ENCODE results near the gene ANKMY1.

ANKMY1 gene

GRCh38 chr2:240589375-240589774 lies 31.6 kb upstream of the ANKMY1 start:
- DNase-seq (ENCODE audit: extremely low read depth, low read depth) = no peak
- no peak overlapping the region for H3K4me3 ChIP-seq (replicated peaks; ENCODE audit: low read depth, low read length)
- TF ChIP-seq CTCF (IDR thresholded peaks at IDR 0.05; ENCODE audit: low read depth, low read length, missing control alignments) = no peak

GRCh38 chr2:240588669-240589068 lies 30.9 kb upstream of the ANKMY1 start:
- DNase-seq (ENCODE audit: extremely low read depth, low read depth) = no peak
- TF ChIP-seq CTCF (IDR thresholded peaks at IDR 0.05; ENCODE audit: low read depth, low read length, missing control alignments) = no peak
- no peak overlapping the region for H3K4me3 ChIP-seq (replicated peaks; ENCODE audit: low read depth, low read length)

- DNase-seq (ENCODE audit: extremely low read depth, low read depth) = no peak
- TF ChIP-seq CTCF (IDR thresholded peaks at IDR 0.05; ENCODE audit: low read depth, low read length, missing control alignments) = no peak
- H3K4me3 ChIP-seq (replicated peaks; ENCODE audit: low read depth, low read length) = peak overlapping the region; percentile 98
Observed at GRCh38 chr2:240588006-240588655, 30.3 kb upstream of the ANKMY1 start.

GRCh38 chr2:240586919-240587800 lies 29.4 kb upstream of the ANKMY1 start:
- peak overlapping the region; percentile 98 for H3K4me3 ChIP-seq (replicated peaks; ENCODE audit: low read depth, low read length)
- DNase-seq (ENCODE audit: extremely low read depth, low read depth) = no peak
- no peak for TF ChIP-seq CTCF (IDR thresholded peaks at IDR 0.05; ENCODE audit: low read depth, low read length, missing control alignments)

- H3K4me3 ChIP-seq (replicated peaks; ENCODE audit: low read depth, low read length) = peak within 1 kb of the TSS; percentile 98
- DNase-seq (ENCODE audit: extremely low read depth, low read depth) = peak; percentile 75
- no peak for TF ChIP-seq CTCF (IDR thresholded peaks at IDR 0.05; ENCODE audit: low read depth, low read length, missing control alignments)
Observed at GRCh38 chr2:240586198-240586918, 28.6 kb upstream of the ANKMY1 start, which contains the start of gene CAPN10. Gene CAPN10, plus strand, starts transcription at chr2:240586734. Its CDS starts 178 bp downstream, at chr2:240586912.

GRCh38 chr2:240585681-240586197 lies 28.0 kb upstream of the ANKMY1 start:
- TF ChIP-seq CTCF (IDR thresholded peaks at IDR 0.05; ENCODE audit: low read depth, low read length, missing control alignments) = no peak
- peak overlapping the region; percentile 98 for H3K4me3 ChIP-seq (replicated peaks; ENCODE audit: low read depth, low read length)
- no peak for DNase-seq (ENCODE audit: extremely low read depth, low read depth)
